Measurements from ENCODE around the gene ZNF652.

Gene ZNF652

DNA sequence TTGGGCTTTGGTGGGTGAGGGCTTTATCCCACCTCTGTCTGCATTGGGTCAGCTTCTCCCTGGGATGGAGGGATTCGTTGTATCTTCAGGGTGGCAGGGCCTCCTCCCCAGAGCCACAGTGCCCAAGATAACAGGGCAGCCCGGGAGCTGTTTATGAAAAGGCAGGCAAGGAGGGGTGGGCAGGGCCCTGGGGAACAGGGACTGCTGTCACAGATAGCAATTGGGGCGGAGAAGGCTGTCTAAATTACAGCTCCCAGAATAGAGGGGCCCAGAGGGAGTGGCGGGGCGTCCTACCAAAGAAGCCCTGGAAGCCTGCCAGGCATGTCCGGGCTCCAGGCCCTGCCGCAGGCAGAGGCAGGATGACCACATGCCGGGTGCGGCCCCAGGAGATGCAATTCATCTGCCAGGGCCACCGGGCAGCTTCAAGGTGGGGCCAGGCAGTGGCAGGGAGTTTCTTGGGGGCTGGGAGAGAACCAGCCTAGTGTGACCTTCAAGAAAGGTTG is 112.7 kb downstream of the ZNF652 start:
- no peaks in the 10 kb centered on the region for H3K4me1 Mint-ChIP-seq
- TF ChIP-seq, protein P1, sequence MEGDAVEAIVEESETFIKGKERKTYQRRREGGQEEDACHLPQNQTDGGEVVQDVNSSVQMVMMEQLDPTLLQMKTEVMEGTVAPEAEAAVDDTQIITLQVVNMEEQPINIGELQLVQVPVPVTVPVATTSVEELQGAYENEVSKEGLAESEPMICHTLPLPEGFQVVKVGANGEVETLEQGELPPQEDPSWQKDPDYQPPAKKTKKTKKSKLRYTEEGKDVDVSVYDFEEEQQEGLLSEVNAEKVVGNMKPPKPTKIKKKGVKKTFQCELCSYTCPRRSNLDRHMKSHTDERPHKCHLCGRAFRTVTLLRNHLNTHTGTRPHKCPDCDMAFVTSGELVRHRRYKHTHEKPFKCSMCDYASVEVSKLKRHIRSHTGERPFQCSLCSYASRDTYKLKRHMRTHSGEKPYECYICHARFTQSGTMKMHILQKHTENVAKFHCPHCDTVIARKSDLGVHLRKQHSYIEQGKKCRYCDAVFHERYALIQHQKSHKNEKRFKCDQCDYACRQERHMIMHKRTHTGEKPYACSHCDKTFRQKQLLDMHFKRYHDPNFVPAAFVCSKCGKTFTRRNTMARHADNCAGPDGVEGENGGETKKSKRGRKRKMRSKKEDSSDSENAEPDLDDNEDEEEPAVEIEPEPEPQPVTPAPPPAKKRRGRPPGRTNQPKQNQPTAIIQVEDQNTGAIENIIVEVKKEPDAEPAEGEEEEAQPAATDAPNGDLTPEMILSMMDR (IDR thresholded peaks at IDR 0.05; ENCODE audit: unreplicated experiment in 3 of 3), result no peak
- H3K9me3 Mint-ChIP-seq, result no peaks in the 10 kb centered on the region
- H3K27ac Mint-ChIP-seq, result no peak overlapping the region
- peaks cover 4% of the 10 kb centered on the region for H3K27me3 Mint-ChIP-seq (ENCODE audit: low read depth)
- H3K4me3 Mint-ChIP-seq, result no peak overlapping the region
- H3K36me3 Mint-ChIP-seq (ENCODE audit: low read depth), result no peaks in the 10 kb centered on the region

DNA sequence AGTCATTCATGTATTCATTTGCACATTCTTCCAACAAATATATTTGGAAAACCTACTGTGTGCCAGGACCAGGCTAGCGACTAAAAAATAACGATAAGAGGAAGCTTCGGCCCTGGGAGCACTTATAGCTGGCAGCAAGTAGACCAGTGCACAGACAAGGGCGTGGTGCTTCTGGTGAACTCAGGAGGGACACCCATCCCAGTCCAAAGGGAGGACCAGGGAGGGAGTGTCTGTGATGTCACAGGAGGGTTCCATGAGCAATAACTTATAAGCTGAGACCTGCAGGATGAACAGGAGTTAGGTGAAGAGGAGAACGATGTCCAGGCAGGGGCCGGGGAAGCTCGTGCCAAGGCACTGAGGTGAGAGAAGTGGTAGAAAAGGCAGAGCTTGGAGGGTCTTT is 114.1 kb downstream of the ZNF652 start:
- Mint-ChIP-seq H3K4me3 (no peak overlapping the region), H3K36me3 (ENCODE audit: low read depth) (no peaks in the 10 kb centered on the region), H3K27ac (no peak overlapping the region), H3K27me3 (ENCODE audit: low read depth) (peaks cover 4% of the 10 kb centered on the region), H3K9me3 (no peaks in the 10 kb centered on the region), H3K4me1 (no peaks in the 10 kb centered on the region)
- TF ChIP-seq, protein P1 (IDR thresholded peaks at IDR 0.05; ENCODE audit: unreplicated experiment in 3 of 3), result no peak

DNA sequence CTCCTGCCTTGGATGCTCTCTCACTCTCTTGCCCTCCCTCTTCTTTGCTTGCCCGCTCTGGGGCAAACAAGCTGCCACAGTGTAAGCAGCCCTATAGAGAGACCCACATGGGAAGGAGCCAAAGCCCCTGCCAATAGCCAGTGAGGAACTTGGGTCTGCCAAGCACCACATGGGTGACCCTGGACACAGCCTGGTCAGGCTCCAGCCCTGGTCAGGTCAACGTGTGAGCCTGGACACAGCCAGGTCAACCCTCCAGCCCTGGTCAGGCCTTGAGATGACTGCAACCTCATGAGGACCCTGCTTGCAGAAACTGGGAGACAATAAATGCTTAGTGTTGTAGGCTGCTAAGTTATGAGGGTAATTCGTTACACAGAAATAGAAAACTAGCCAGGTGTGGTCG is 117.2 kb downstream of the ZNF652 start:
- H3K4me3 Mint-ChIP-seq, result no peak overlapping the region
- H3K27ac Mint-ChIP-seq, result no peak overlapping the region
- peaks cover 9% of the 10 kb centered on the region for H3K27me3 Mint-ChIP-seq (ENCODE audit: low read depth)
- H3K4me1 Mint-ChIP-seq, result no peaks in the 10 kb centered on the region
- no peaks in the 10 kb centered on the region for H3K36me3 Mint-ChIP-seq (ENCODE audit: low read depth)
- TF ChIP-seq, protein P1 (IDR thresholded peaks at IDR 0.05; ENCODE audit: unreplicated experiment in 3 of 3), result no peak
- H3K9me3 Mint-ChIP-seq, result no peaks in the 10 kb centered on the region
